ENCODE data around the gene MICAL2.

MICAL2 gene

DNA sequence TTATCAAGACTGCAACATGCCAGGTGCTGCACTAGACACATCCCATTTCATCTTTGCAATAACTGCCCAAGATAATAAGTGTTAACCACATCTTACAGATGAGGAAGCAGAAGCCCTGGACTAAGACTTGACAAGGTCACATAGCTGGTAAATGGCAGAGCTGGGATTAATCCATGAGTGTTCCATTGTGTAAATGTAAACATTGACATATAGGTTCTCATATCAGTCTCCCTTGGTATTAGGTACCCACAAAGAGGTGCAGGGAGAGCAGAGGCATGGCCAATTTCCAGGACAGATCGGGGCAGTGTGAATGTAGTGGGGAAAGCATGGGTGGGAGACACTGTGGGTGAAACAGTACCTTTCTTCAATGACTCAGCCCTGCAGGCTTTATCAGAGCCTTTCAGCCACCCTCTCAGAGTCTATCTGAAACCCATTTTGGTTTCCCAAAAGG lies 17.9 kb downstream of the MICAL2 start:
- peak; percentile 69 for ATAC-seq
- no peak overlapping the region for H3K4me3 Mint-ChIP-seq

DNA sequence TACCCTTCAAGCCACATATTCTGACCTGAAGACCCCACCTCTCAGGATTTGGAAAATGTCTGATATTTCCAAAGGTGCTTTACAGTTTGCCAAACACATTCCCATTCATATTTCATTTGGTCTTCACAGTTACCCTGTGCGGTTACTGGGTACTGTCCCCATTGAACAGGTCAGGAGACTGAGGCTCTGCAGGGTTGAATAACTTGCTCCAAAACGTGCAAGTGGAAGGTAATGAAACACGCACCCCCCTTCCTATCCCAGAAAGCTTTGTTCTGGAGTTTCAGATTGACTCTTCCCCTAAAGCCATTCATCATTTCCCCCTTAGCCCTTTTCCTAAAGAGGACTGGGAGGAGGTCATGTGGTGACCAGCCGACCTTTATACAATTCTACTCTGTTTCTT lies 18.8 kb downstream of the MICAL2 start:
- Mint-ChIP-seq H3K4me1 (peaks cover 61% of the 10 kb centered on the region), H3K27ac (no peak overlapping the region), H3K4me3 (no peak overlapping the region)

More for the DNA sequence above, 17.9 kb downstream of the MICAL2 start:
- Mint-ChIP-seq H3K27ac (peak overlapping the region; percentile 65), H3K36me3 (peaks cover 7% of the 10 kb centered on the region), H3K4me1 (peaks cover 63% of the 10 kb centered on the region), H3K9me3 (no peaks in the 10 kb centered on the region)
- DNase-seq (ENCODE audit: low spot score in 2 of 2): no peak

DNA sequence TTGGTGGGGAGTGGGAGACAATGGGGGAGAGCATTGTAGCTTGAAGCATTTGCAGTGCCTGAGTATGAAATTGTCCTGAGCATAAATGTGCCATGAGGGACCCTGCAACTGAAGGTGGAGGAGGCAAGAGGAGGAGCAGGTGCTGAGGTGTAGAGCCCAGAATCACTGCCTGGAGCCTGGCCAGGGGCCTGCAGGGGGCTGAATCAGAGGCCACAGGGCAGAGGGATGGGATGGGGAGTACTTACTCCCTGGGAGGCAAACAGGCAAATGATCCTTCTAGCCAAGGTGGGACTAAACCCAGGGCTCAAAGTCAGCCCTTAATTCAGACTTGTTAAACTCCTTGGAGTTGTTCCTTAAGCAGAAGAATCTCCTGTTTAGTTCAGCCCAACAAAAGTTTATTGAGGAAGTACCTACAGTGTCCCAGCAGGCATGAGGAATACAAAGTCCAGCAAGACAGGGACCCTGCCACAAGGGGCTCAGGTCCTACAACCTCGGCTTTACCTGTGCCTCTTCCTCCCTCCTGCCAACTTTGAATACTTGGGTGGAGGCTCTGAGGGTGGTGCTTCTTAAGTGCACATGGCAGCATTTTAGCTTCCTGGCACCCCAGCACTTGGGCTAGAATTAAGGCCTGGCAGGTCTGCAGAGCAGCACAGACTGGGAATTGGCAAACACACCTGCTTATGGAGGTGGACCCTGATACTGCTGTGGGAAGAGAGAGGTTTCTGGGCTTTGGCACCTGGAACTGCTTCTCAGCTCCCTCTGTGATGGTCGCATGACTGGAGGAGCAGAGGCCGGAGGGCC lies 20.0 kb downstream of the MICAL2 start:
- no peak overlapping the region for H3K4me3 Mint-ChIP-seq
- ATAC-seq (no peak), DNase-seq (ENCODE audit: low spot score in 2 of 2) (no peak)
- peaks cover 53% of the 10 kb centered on the region for H3K4me1 Mint-ChIP-seq
- no peaks in the 10 kb centered on the region for H3K9me3 Mint-ChIP-seq
- no peak overlapping the region for H3K27ac Mint-ChIP-seq
- peaks cover 12% of the 10 kb centered on the region for H3K36me3 Mint-ChIP-seq

More for the DNA sequence above, 18.8 kb downstream of the MICAL2 start:
- ATAC-seq (no peak), DNase-seq (ENCODE audit: low spot score in 2 of 2) (no peak)
- Mint-ChIP-seq H3K9me3 (no peaks in the 10 kb centered on the region), H3K36me3 (peaks cover 7% of the 10 kb centered on the region)

DNA sequence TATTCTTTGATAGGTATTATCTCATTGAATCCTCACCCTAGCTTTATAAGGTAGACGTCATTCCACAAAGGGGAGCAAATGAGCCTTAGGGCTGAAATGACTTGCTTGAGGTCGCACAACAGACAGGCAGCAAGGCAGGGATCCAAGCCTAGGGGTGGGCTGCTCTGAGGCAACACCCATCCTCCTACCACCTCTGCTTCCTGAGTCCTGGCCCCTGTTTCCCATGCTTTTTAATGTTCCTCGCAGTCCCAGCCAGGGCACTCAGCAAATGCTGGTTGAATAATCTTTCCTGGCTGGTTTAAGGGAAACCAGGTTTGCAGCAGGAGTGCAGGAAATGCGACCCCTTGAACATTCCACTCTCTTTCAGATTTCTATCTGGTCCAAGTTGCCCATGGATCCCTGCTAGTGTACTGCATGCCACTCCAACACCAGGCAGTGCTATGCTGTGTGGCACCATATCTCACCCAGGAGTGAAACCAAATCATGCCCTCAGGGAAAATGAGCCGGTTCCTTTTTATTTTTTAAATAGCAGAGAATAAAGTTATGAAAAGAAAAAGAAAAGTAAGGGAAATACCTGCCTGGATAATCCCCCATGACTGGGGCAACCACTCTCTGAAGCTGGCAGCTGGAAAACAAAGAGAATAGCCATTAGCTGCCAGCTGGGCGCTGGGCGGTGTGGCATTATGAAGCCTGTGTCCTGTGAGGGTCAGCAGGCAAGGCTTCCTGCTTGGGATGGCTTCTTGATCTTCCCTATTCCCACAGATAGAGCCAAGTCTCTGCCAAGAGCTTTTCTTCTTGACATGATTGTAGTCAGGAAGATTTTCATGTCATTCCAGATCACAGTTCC lies 21.8 kb downstream of the MICAL2 start:
- H3K27ac Mint-ChIP-seq: no peak overlapping the region
- no peaks in the 10 kb centered on the region for H3K9me3 Mint-ChIP-seq
- H3K4me3 Mint-ChIP-seq: no peak overlapping the region
- peaks cover 43% of the 10 kb centered on the region for H3K4me1 Mint-ChIP-seq
- H3K36me3 Mint-ChIP-seq: peaks cover 12% of the 10 kb centered on the region
- ATAC-seq: no peak
- DNase-seq (ENCODE audit: low spot score in 2 of 2): no peak

DNA sequence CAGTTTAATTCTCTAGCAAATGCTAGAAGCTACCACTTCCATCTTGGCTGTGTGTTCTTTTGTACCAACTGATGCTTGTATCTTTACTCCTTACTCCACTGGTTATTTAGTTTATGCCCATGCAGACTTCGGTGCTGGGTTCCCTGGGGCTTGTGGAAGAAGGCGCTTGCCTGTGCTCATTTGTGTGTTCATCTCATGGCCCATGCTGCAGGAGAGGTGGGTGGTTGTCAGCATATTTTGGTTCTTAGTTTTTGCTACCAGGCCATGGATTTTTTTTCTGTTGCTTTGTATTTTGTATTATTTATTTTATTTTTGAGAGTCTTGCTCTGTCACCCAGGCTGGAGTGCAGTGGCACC lies 22.4 kb downstream of the MICAL2 start:
- no peak overlapping the region for H3K27ac Mint-ChIP-seq
- peaks cover 41% of the 10 kb centered on the region for H3K4me1 Mint-ChIP-seq
- peaks cover 12% of the 10 kb centered on the region for H3K36me3 Mint-ChIP-seq
- ATAC-seq: no peak
- H3K4me3 Mint-ChIP-seq: no peak overlapping the region
- no peaks in the 10 kb centered on the region for H3K9me3 Mint-ChIP-seq
- DNase-seq (ENCODE audit: low spot score in 2 of 2): no peak

DNA sequence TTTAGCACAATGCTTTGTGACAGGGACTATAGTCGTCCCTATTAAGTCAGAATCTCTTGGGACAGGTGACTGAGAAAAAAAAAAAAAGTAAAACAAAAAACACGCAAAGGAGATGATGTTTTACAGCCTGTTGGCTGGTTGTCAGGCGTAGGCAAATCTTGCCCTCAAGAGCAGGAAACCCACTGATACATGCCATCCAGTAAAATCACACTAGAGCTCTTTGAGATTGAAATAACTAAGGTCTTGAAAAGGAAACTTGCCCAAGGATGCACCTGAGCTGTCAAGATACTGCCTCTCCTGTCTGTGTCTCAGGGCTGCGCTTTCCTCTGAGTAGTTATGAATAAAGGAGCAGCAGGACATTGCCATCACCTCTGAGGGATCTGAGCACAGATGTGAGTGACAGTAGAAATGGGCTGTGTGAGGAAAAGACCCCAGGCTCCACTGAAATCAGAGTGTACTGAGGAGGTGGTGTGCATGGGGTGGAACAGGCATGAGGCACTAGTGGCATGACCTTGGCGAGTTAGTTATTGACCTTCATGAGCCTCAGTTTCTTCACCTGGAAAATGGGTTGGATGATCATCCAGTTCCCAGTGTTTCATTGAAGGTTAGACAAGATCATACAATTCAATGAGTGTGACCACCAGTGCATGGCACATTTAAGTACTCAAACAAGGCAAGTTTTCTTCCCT lies 23.3 kb downstream of the MICAL2 start:
- DNase-seq (ENCODE audit: low spot score in 2 of 2) (no peak), ATAC-seq (no peak)
- H3K4me3 Mint-ChIP-seq: no peak overlapping the region
- H3K27ac Mint-ChIP-seq: no peak overlapping the region
- peaks cover 12% of the 10 kb centered on the region for H3K36me3 Mint-ChIP-seq
- H3K4me1 Mint-ChIP-seq: peaks cover 31% of the 10 kb centered on the region
- no peaks in the 10 kb centered on the region for H3K9me3 Mint-ChIP-seq

DNA sequence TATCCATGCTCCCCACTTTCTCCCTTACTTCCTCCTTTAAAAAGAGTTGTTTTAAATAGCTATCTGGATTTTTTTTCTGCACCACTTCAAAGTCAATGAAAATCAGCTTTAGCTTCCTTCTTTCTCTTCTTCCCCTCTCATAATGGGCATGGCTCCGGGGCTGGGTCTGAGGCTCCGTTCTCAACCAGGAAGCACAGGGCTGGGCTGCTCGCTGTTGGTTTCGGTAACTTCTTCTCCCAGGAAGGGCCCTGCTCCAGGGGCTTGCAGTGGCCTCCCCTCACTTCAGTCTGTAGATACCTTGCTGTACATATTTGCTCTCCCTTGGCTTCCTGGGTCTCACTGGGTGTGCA lies 23.8 kb downstream of the MICAL2 start:
- no peaks in the 10 kb centered on the region for H3K9me3 Mint-ChIP-seq
- H3K4me3 Mint-ChIP-seq: no peak overlapping the region
- H3K27ac Mint-ChIP-seq: no peak overlapping the region
- H3K4me1 Mint-ChIP-seq: peaks cover 27% of the 10 kb centered on the region
- DNase-seq (ENCODE audit: low spot score in 2 of 2): no peak
- ATAC-seq: no peak
- H3K36me3 Mint-ChIP-seq: peaks cover 11% of the 10 kb centered on the region

DNA sequence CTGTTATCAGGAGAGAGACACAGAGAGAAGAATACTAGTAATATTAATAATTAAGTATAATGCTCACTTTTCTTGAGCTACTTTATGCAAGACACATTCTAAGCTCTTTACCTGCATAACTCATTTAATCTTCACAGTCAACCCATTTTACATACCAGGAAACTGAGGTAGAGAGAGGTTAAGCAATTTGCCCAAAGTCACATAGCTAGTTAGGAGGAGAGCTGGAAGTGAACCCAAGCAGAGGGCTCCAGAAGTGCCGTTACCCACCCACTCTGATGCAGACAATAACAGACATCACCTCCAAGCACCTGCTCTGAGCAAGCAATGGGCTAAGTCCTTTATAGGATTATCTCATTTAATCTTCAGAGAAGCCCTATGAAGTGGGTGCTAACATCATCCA lies 24.8 kb downstream of the MICAL2 start:
- H3K9me3 Mint-ChIP-seq: no peaks in the 10 kb centered on the region
- ATAC-seq: no peak
- DNase-seq (ENCODE audit: low spot score in 2 of 2): no peak
- H3K4me1 Mint-ChIP-seq: peaks cover 24% of the 10 kb centered on the region
- no peak overlapping the region for H3K4me3 Mint-ChIP-seq
- H3K27ac Mint-ChIP-seq: no peak overlapping the region
- peaks cover 11% of the 10 kb centered on the region for H3K36me3 Mint-ChIP-seq

DNA sequence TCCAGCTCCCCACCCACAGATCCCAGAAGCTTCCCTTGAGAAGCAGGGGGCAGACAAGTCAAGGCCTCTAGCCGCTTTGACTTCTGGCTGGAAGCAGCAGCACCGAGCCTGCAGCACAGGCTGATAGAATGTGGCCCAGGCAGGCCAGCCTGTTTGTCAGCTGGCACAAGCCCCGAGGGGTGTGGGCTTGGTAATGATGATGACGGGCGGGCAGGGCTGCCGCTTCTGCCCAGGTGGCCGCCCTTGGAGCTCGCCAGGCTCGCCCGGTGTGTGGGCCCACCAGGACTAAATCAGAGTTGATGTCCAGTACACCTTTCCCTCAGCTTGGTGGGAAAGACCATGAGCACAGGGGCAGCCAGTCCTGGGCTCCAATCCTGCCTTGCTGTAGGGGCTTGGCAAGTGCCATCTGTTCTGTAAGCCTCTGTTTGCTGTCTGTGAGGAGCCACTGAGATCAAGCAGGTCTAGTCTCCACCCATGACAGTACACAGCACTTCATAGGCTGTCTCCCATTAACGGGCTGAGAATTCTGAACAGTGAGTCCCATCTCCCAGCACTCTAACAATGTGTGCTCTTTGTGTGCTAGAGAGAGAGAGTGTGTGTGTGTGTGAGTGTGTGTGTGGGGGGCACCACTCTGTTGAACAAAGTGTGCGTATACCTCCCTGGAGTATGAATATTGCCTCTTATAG lies 26.8 kb downstream of the MICAL2 start:
- Mint-ChIP-seq H3K4me1 (peaks cover 37% of the 10 kb centered on the region), H3K9me3 (no peaks in the 10 kb centered on the region), H3K4me3 (no peak overlapping the region), H3K27ac (peak overlapping the region; percentile 40), H3K36me3 (peaks cover 17% of the 10 kb centered on the region)
- ATAC-seq (no peak), DNase-seq (ENCODE audit: low spot score in 2 of 2) (no peak)

DNA sequence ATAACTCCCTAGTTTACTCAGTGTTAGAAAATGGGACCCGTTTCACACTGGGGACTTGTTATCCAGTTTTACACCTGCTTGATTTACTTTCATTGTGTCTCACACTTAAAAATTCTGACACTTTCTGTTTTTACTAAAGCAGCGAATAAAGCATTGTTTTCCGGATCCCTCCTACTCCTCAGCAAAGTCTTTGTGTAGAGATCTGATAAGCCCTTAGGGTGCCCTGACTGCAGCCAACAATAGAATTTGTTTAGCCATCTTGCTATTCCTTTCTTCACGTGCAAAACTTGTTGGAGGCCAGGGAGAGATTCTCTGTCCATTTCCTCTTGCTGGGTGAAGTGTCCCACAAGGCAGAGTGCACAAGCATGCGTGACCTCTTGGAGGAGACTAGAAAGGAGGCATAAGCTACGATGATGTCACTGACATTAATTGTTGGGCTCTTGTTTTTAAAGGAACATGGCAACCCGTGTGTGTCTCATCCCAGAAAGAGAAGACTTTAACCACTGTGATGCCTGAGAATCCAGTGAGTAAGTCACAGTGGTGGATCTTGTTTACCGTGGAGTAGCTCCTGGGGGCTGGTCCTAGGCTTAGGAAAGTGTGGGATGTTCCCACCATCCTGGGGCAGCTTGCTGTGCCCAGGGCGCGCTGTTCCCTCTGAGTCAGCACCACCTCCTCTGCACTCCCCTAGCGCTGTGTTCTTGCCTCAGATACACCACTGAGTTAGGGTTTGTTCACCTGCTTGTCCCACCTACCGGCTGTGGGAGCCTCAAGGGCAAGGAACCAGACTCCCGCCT lies 27.7 kb downstream of the MICAL2 start:
- ATAC-seq (peak; percentile 17), DNase-seq (ENCODE audit: low spot score in 2 of 2) (no peak)
- no peaks in the 10 kb centered on the region for H3K9me3 Mint-ChIP-seq
- H3K4me1 Mint-ChIP-seq: peaks cover 45% of the 10 kb centered on the region
- no peak overlapping the region for H3K27ac Mint-ChIP-seq
- no peak overlapping the region for H3K4me3 Mint-ChIP-seq
- H3K36me3 Mint-ChIP-seq: peaks cover 22% of the 10 kb centered on the region

DNA sequence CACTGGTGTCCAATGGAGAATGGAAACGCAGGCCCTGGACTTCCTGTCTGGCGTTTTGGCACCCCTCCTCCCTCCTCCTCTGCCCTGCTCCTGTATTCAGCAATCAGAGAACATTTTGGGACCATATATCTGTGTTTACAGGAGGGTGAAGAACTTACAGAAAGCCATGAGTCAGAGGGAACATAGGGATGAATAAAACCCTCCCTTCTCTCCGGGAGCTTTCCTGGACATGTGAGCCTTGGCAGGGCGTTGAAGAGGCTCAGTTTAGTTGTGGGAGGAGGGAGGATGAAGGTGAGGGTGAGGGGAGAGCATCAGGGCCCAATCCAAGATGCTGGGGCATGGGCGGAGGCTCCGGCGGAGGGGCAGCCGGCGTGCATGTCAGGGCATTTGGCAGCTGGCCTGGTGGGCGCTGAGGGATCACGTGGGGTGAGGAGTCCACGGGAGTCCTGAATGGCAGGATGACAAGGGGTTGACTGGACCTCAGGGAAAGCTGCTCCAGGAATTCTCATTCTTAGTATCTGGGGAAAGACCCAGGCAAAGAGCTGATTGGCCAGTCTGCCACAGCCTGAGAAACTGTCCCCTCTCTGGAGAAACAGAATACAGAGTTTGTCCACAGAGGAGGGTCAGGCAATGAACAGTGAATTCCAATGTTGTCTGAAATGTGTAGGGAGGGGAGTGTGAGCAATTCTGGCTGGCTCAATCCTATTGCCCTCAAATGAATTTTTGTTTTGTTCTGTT lies 28.9 kb downstream of the MICAL2 start:
- Mint-ChIP-seq H3K36me3 (peaks cover 23% of the 10 kb centered on the region), H3K4me1 (peaks cover 53% of the 10 kb centered on the region)
- no peak for DNase-seq (ENCODE audit: low spot score in 2 of 2)

DNA sequence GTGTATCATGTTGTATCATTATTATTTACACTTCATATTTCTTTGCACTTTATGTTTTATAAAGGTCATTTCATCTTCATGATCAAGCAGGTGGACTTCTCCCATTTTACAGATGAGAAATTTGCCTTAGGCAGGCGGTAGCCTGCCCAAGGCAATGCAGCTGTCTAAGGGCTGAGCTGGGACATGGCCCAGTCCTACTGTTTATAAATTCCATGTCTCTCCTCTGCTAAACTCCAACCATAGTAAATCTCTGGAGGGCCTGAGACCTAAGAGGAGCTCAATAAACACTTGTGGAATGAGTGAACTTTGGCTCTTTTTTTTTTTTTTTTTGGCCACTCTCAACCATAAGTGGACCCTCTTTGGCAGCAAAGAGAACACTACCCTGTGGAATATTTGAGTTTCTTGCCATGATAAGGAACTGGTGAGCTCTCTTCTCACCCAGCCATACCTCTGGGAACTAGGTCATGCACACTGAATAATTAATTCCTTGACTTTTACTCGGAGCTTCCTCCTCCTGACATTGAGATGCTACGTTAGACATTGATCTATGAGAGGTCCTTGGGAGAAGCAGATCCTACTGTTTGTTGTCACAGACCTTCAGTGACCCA lies 29.9 kb downstream of the MICAL2 start:
- no peak overlapping the region for H3K4me3 Mint-ChIP-seq
- H3K27ac Mint-ChIP-seq: peak overlapping the region; percentile 27
- DNase-seq (ENCODE audit: low spot score in 2 of 2): no peak
- H3K36me3 Mint-ChIP-seq: peaks cover 18% of the 10 kb centered on the region
- peaks cover 58% of the 10 kb centered on the region for H3K4me1 Mint-ChIP-seq
- ATAC-seq: no peak
- no peaks in the 10 kb centered on the region for H3K9me3 Mint-ChIP-seq

More for the DNA sequence above, 28.9 kb downstream of the MICAL2 start:
- Mint-ChIP-seq H3K4me3 (no peak overlapping the region), H3K27ac (no peak overlapping the region), H3K9me3 (no peaks in the 10 kb centered on the region)
- ATAC-seq: no peak

DNA sequence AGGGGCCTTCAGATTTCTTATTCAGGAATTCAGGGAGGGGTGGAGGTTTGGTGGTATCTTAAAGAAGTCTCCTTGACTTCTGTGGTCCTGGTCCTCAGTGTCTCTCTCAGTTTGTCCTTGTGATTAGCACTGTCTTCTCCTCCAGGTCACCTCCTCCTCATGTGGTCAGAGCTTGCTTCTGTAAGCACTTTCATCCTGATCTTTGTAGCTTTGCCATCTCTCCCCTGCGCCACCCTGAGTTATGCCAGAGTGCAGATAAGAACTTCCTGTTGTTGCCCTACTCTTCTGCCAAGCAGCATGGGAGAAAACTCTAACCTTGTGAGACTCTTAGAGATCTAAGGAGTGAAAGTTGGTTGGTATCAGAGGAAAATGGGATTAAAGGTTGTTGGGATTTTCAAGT lies 30.9 kb downstream of the MICAL2 start:
- Mint-ChIP-seq H3K9me3 (no peaks in the 10 kb centered on the region), H3K36me3 (peaks cover 18% of the 10 kb centered on the region), H3K4me1 (peaks cover 58% of the 10 kb centered on the region), H3K4me3 (no peak overlapping the region), H3K27ac (peak overlapping the region; percentile 27)
- DNase-seq (ENCODE audit: low spot score in 2 of 2): no peak
- no peak for ATAC-seq
